ENCODE measurements around the gene CACNA1D. TPM values are rescaled to one million over a fixed set of nuclear protein-coding genes. Genes with fewer than 3 reads are reported as not detected.

CACNA1D gene
- total RNA-seq, 5 donors from 2014 or later (not counting 1 experiment from before 2014, with no cell fraction given): 0.09 to 0.47 (median 0.34) TPM; not detected in 1

Other genes with a start within 250 kb of the CACNA1D start
- 100 to 1,000 TPM in 4 of 5 donors, 10 to 100 TPM in 1; 98.2 to 139 (median 118) TPM for gene TKT, start 238.6 kb upstream of the CACNA1D start, total RNA-seq
- gene DCP1A, start 147.1 kb upstream of the CACNA1D start, total RNA-seq: 10 to 100 TPM; 32.2 to 44.2 (median 39.7) TPM

Data from T-cell (primary cell).